Activated naive CD8-positive, alpha-beta T cell treated with anti-CD3 and anti-CD28 coated beads, Interleukin-2, amount 50 U/mL, for 16 hours (primary cell): ENCODE results near the gene SPI1.

ENCODE experiments used
- DNase-seq: peaks from one replicate; pipeline ENCODE4 v3.0.0-alpha.2; 2020; ENCODE audit warnings: low read depth, low spot score

The SPI1 gene

GRCh38 chr11:47406896-47407745, 28.8 kb upstream of the SPI1 start:
- DNase-seq = no peak

- DNase-seq = no peak
Observed at GRCh38 chr11:47403571-47403970, 25.2 kb upstream of the SPI1 start.

- DNase-seq = no peak
Observed at GRCh38 chr11:47403135-47403534, 24.8 kb upstream of the SPI1 start.

GRCh38 chr11:47400768-47401279, 22.5 kb upstream of the SPI1 start:
- DNase-seq = no peak

- no peak for DNase-seq
Observed at GRCh38 chr11:47399860-47400767, 21.8 kb upstream of the SPI1 start.

- no peak for DNase-seq
Observed at GRCh38 chr11:47398551-47398950, 20.2 kb upstream of the SPI1 start.

- DNase-seq = no peak
Observed at GRCh38 chr11:47398011-47398410, 19.7 kb upstream of the SPI1 start.

GRCh38 chr11:47396049-47396320, 17.6 kb upstream of the SPI1 start:
- DNase-seq = no peak

- DNase-seq = no peak
Observed at GRCh38 chr11:47395223-47396048, 17.1 kb upstream of the SPI1 start.

- DNase-seq = no peak
Observed at GRCh38 chr11:47394322-47395222, 16.2 kb upstream of the SPI1 start.

GRCh38 chr11:47394050-47394321, 15.6 kb upstream of the SPI1 start:
- DNase-seq = no peak

- no peak for DNase-seq
Observed at GRCh38 chr11:47393163-47394049, 15.1 kb upstream of the SPI1 start.

- DNase-seq = no peak
Observed at GRCh38 chr11:47392546-47393162, 14.3 kb upstream of the SPI1 start.

GRCh38 chr11:47391711-47392432, 13.5 kb upstream of the SPI1 start:
- DNase-seq = no peak

GRCh38 chr11:47391077-47391583, 12.8 kb upstream of the SPI1 start:
- DNase-seq = no peak

- no peak for DNase-seq
Observed at GRCh38 chr11:47390422-47390760, 12.0 kb upstream of the SPI1 start.

- DNase-seq = no peak
Observed at GRCh38 chr11:47389577-47390421, 11.5 kb upstream of the SPI1 start.
